Measurements from ENCODE around the gene CALB2. TPM values are rescaled to one million over a fixed set of nuclear protein-coding genes. Genes with fewer than 3 reads are reported as not detected.
A peak's percentile ranks its signal among the peaks of the same experiment; 100 is the strongest.

CALB2 gene, protein sequence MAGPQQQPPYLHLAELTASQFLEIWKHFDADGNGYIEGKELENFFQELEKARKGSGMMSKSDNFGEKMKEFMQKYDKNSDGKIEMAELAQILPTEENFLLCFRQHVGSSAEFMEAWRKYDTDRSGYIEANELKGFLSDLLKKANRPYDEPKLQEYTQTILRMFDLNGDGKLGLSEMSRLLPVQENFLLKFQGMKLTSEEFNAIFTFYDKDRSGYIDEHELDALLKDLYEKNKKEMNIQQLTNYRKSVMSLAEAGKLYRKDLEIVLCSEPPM
- total RNA-seq (2021; fragmentation: NEBNext Ultra II Directional; extraction: Animal tissue kit (Norgen Biotek cat#: 25700)) (1.9 and 2.7 TPM in 2 replicates), polyA plus RNA-seq (2011; rRNA removed) (2.6 and 3.3 TPM in 2 replicates), polyA minus RNA-seq (2011; rRNA and poly(A)+ RNA removed) (2.3 and 2.5 TPM in 2 replicates)
- 2.9 TPM for polyA plus RNA-seq (2011; cell fraction: cytosol; rRNA removed)
- 2.2 TPM for polyA plus RNA-seq (2011; cell fraction: nucleus; rRNA removed)
- 2.5 to 3.9 TPM (median 3.6 TPM) in 4 replicates for polyA plus RNA-seq (2012, experiment 1 of 2)
- 3.7 TPM for polyA plus RNA-seq (2012, experiment 2 of 2)
- polyA plus RNA-seq (2013, experiment 1 of 2) = 3.5 TPM
- polyA plus RNA-seq (2013, experiment 2 of 2) = 2.7 TPM
- polyA minus RNA-seq (2011; cell fraction: cytosol; rRNA and poly(A)+ RNA removed) = not detected
- polyA minus RNA-seq (2011; cell fraction: nucleus; rRNA and poly(A)+ RNA removed) = 0.50 TPM
- long read RNA-seq, experiment 1, partial matches to known transcripts = 1 of 1 reads
- long read RNA-seq, experiment 1, other reads (novel, unspliced or antisense) = 0 of 1 reads
- long read RNA-seq, experiment 2, partial matches to known transcripts = 1 of 4 reads
- long read RNA-seq, experiment 2, other reads (novel, unspliced or antisense) = 0 of 4 reads

DNA sequence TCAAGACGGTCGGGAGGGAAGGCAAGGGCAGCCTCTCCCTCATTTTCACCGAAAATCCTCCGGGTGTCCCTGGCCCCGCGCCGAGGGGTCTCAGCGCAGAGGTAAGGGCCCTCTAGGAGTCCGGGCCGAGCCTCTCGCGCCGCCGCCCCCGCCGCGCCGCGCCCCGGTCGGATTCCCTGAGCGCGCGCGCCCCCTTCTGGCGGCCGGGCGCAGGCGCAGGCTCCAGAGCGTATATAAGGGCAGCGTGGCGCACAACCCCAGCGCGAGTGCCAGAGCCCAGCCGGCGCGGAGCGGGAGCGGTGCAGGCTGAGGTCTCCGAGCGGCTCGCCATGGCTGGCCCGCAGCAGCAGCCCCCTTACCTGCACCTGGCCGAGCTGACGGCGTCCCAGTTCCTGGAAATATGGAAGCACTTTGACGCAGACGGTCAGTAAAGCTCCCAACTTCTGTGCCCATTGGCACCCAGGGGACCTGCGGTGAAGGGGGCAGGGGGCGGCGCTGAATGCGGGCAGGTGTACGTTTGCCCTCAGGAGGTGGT is at the start of gene CALB2:
CALB2 (plus strand) TSS at position 260 of the 535 bp plus-strand sequence; CDS start at position 330, 70 bp downstream.
- Histone ChIP-seq H2BK12ac (ENCODE audit: low read depth, low read length) (peak within 1 kb of the TSS; percentile 68; the same call in 1 of the 2 replicates), H4K20me1 (replicated peaks in 1 of 2; ENCODE audit: control insufficient read depth in 1 of 2, insufficient read depth in 2 of 2, low read length in 2 of 2) (no peaks in the 10 kb centered on the region), H3K23me2 (ENCODE audit: low read depth, low read length) (peaks cover 6% of the 10 kb centered on the region; the same call in 1 of the 2 replicates), H3K79me1 (ENCODE audit: low read depth, low read length) (no peaks in the 10 kb centered on the region), H3K79me2 (ENCODE audit: control insufficient read depth in 1 of 2, insufficient read depth in 2 of 2, low read length in 2 of 2) (no peaks in the 10 kb centered on the region), H2BK120ac (replicated peaks; ENCODE audit: low read depth, low read length) (no peak within 1 kb of the TSS), H3K56ac (replicated peaks; ENCODE audit: insufficient read length, low read depth, low read length) (no peak within 1 kb of the TSS), H3K4me3 (ENCODE audit: extremely low read depth in 1 of 4, insufficient read depth in 2 of 4, low read depth in 3 of 4, low read length in 4 of 4) (peak within 1 kb of the TSS; percentile 30 to 65 (median 51); a peak in 7 of 8 replicates), H4K91ac (replicated peaks; ENCODE audit: insufficient read length, low read length) (peak within 1 kb of the TSS; percentile 51), H3K4ac (replicated peaks; ENCODE audit: insufficient read length, low read depth, low read length) (no peak within 1 kb of the TSS), H2BK20ac (ENCODE audit: low read length) (no peak within 1 kb of the TSS), H3K14ac (ENCODE audit: insufficient read length) (no peak within 1 kb of the TSS), H3K4me1 (replicated peaks in 1 of 4; ENCODE audit: control insufficient read depth in 3 of 4, insufficient read depth in 4 of 4, low read length in 3 of 4) (peaks cover 0 to 12% (median 6%) of the 10 kb centered on the region in 4 experiments; a peak in 5 of 7 replicates), H2AFZ (ENCODE audit: low read length) (peak within 1 kb of the TSS; percentile 71; the same call in 1 of the 2 replicates), H3K27ac (ENCODE audit: low read depth, low read length) (no peak within 1 kb of the TSS), H4K8ac (ENCODE audit: extremely low read depth, insufficient read depth, low read length) (peak within 1 kb of the TSS; percentile 37; the same call in 1 of the 2 replicates), H3K18ac (ENCODE audit: extremely low read depth, low read length) (peak within 1 kb of the TSS; percentile 32), H3K9me3 (ENCODE audit: insufficient read depth in 2 of 2, low read depth in 1 of 2, low read length in 1 of 2) (no peaks in the 10 kb centered on the region), H2BK15ac (ENCODE audit: low read length) (no peak within 1 kb of the TSS), H3K27me3 (replicated peaks in 1 of 4; ENCODE audit: control insufficient read depth in 3 of 4, extremely low read depth in 1 of 4, insufficient read depth in 3 of 4, low read length in 3 of 4) (peaks cover 0 to 22% (median 18%) of the 10 kb centered on the region in 4 experiments; a peak in 6 of 7 replicates), H3K9ac (replicated peaks in 1 of 4; ENCODE audit: extremely low read depth in 1 of 4, low read depth in 3 of 4, low read length in 3 of 4) (no peak within 1 kb of the TSS; a peak in 1 of 7 replicates), H3K23ac (ENCODE audit: insufficient read length) (no peak within 1 kb of the TSS), H3K36me3 (ENCODE audit: control insufficient read depth in 2 of 4, insufficient read depth in 4 of 4, low read length in 3 of 4) (no peaks in the 10 kb centered on the region), H2AK5ac (ENCODE audit: low read depth, low read length) (no peak within 1 kb of the TSS), H3K4me2 (ENCODE audit: insufficient read depth in 1 of 2, low read depth in 2 of 2, low read length in 2 of 2) (peak within 1 kb of the TSS; percentile 47 to 76), H4K5ac (ENCODE audit: insufficient read length, low read depth, low read length) (no peak within 1 kb of the TSS), H2BK5ac (ENCODE audit: low read depth, low read length) (no peak within 1 kb of the TSS)
- FAIRE-seq = no peak
- ChIA-PET POLR2A (ENCODE audit: partially characterized antibody) (interaction anchor here (1.0 to 1.2 kb wide), 2 partner anchors 14 to 54 kb away, joined by 3 read pairs; no protein-coding TSS in a partner anchor), CTCF (ENCODE audit: partially characterized antibody) (interaction anchor here (0.6 to 6.7 kb wide), 25 partner anchors 8 to 186 kb away, joined by 3 to 54 read pairs (median 4); no protein-coding TSS in a partner anchor)
- peak; percentile 27 to 91 for DNase-seq (ENCODE audit: low read depth in 1 of 2, low spot score in 2 of 2)
- 4% methylated on average over 40 of the region's 53 CpGs; no CpG with 5 or more reads in 1 of the 2 experiments for WGBS, 2 experiments (ENCODE audit: extremely low coverage in 1 of 2, insufficient coverage in 1 of 2, insufficient read length in 1 of 2, insufficient replicate concordance in 2 of 2, low coverage in 1 of 2, low lambda C conversion rate in 2 of 2, missing lambda C conversion rate in 1 of 2)
- TF ChIP-seq RAD21 (IDR thresholded peaks at IDR 0.05 in 1 of 2, conservative IDR thresholded peaks at IDR 0.05 in 1 of 2; ENCODE audit: low read depth in 2 of 2, low read length in 2 of 2) = peak; percentile 73 to 98
- TF ChIP-seq, protein P1, sequence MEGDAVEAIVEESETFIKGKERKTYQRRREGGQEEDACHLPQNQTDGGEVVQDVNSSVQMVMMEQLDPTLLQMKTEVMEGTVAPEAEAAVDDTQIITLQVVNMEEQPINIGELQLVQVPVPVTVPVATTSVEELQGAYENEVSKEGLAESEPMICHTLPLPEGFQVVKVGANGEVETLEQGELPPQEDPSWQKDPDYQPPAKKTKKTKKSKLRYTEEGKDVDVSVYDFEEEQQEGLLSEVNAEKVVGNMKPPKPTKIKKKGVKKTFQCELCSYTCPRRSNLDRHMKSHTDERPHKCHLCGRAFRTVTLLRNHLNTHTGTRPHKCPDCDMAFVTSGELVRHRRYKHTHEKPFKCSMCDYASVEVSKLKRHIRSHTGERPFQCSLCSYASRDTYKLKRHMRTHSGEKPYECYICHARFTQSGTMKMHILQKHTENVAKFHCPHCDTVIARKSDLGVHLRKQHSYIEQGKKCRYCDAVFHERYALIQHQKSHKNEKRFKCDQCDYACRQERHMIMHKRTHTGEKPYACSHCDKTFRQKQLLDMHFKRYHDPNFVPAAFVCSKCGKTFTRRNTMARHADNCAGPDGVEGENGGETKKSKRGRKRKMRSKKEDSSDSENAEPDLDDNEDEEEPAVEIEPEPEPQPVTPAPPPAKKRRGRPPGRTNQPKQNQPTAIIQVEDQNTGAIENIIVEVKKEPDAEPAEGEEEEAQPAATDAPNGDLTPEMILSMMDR (IDR thresholded peaks at IDR 0.05; ENCODE audit: control extremely low read depth in 1 of 3, insufficient read depth in 1 of 3, low read depth in 1 of 3, low read length in 3 of 3) = peak; percentile 77 to 97 (median 85)
- TF ChIP-seq GABPA (IDR thresholded peaks at IDR 0.05; ENCODE audit: borderline replicate concordance, insufficient read depth, low read length) = 0 out of 2 replicates have a peak, but pooled peaks have one; percentile 64

All from H1 (cell line).